Hepatocyte (in vitro differentiated cells): ENCODE data around the gene DLX5. TPM values are rescaled to one million over a fixed set of nuclear protein-coding genes. Genes with fewer than 3 reads are reported as not detected.

Experiments
- polyA plus RNA-seq: library from polyadenylated mRNA; unstranded; fragments of >200 nt; fragmentation: Nextera tagmentation; extraction: Ambion mirVana; gene quantifications from 2 replicates; pipeline ENCODE4 v1.2.1, GENCODE V29; 2016
- small RNA-seq: library from RNA; depleted of rRNA; stranded (forward); fragments of <200 nt; gene quantifications from one replicate; pipeline ENCODE3, GENCODE V24; 2014
- total RNA-seq: library from RNA; depleted of rRNA; stranded (reverse); fragments of >200 nt; gene quantifications from 2 replicates; pipeline ENCODE4 v1.2.3, GENCODE V29; 2014

Gene DLX5
- total and polyA plus RNA-seq, 2 experiments from 2014 or later, result 5.0 to 22.1 TPM

Small RNA genes within 50 kb of the gene (small RNA-seq; reads per million reads assigned to genes)
- gene RF01778, result not detected

Other genes with a start within 250 kb of the DLX5 start
- gene DLX6, start 19.3 kb downstream of the DLX5 start, total RNA-seq, result 1.9 and 2.2 TPM in 2 replicates
- 2.6 and 3.5 TPM in 2 replicates for gene DLX6, start 19.3 kb downstream of the DLX5 start, polyA plus RNA-seq
- gene SDHAF3, start 92.9 kb upstream of the DLX5 start, total RNA-seq, result 17.5 and 22.1 TPM in 2 replicates
- 19.2 and 20.1 TPM in 2 replicates for gene SDHAF3, start 92.9 kb upstream of the DLX5 start, polyA plus RNA-seq